ENCODE data around the gene KRT40.

Gene KRT40

DNA sequence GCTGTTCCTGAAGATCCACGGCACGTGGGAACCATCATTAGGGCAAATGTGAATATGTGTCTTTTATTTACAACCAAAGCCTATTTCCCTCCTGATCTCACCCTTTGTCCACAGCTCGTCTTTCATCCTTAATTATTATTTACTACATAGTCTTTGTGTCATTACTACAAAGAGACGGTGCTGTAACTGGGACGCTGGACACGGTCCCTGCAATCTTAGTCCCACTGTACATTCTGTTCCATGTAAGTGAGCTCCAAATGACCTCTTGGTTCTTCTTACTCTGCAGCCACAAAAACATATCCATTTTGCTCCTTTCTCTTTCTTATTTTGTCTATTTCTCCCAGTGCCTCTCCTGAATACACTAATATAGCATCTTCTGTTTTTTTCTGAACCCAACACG, 34.0 kb downstream of the KRT40 start:
- DNase-seq = peak; percentile 9

GRCh38 chr17:40949418-40949817, 34.7 kb downstream of the KRT40 start:
- DNase-seq = peak; percentile 20

- no peak for DNase-seq
Observed at GRCh38 chr17:40947929-40948328, 36.2 kb downstream of the KRT40 start.

GRCh38 chr17:40945414-40945813, 38.7 kb downstream of the KRT40 start:
- no peak for DNase-seq

DNA sequence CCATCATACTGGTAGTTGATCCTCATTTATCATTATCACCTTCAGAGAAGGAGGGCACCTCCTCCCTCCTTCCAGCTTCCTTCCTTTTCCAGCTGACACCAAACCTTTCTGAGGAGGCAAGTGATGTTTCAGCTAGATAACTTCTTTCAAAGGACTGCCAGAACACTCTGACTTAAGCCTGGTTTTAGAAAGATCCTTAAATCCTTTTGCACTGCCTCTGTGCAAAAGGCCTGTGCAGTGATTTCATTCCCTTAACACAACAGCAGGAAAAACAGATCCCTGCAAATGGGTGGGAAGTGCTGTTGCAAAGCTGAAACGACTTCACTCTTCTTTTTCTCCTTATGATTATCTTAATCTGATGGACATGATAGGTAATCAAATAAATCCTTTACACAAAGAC, 39.6 kb downstream of the KRT40 start:
- no peak for DNase-seq

- DNase-seq = no peak
Observed at GRCh38 chr17:40942553-40942952, 41.6 kb downstream of the KRT40 start.

DNA sequence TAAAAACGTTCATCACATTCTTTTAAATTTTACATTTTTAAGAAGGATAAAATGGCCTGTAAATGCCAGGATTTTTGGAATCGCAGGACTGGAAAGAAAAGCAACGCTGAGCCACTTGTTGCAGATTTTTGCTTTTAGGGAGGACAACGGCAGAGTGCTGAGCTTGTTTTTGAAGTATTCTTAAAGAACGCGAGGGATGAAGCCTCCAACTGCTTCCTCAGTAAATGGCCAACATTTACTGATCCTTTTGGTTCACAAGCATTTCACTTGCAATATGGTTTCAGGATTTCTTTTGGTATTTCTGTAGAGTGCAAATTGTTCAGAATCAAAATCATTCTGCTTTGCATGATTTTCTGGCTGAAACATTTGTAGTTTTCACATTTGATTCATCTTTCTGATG, 43.9 kb downstream of the KRT40 start:
- DNase-seq = no peak

DNA sequence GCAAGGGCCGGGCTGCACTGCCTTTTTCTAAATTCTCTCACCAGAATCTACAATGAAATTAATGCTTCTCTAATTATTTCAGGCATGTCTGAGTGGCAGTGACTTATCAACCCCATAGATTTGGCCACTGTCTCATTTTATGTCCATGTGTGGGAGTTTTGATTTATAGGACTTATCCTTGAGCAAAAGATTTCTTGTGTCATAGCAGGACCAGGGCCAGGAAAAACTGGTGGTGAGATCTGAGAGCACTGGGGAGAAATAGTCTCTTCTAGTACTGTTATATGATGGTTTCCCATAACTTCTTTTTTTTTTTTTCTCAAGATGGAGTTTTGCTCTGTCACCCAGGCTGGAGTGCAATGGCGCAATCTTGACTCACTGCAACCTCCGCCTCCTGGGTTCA, 45.1 kb downstream of the KRT40 start:
- DNase-seq = no peak

DNA sequence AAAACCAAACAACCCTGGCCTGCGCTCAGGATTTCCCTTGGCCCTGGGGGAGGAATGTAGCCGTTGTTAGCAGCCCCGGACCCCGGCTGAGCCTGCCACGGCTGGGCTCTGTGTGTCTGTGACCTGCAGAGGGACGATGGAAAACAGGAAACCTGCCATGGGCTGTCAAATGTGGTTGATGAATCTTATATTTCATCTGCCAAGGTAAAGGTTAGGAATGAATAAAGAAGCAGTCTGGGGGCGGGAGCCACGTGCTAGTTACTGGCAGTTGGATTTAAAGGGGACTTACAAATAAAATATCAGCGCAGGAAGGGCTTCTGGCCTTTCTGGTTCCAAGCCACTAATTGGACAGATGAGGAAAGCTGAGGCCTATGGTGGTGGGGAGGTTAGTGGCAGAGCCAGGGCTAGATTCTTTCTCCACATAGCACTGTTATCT, 46.7 kb downstream of the KRT40 start, which contains the start of gene KRT23:
KRT23 (minus strand) TSS at position 263 of the 436 bp plus-strand sequence. CDS start 1,043 bp downstream, outside the sequence.
- DNase-seq = no peak

DNA sequence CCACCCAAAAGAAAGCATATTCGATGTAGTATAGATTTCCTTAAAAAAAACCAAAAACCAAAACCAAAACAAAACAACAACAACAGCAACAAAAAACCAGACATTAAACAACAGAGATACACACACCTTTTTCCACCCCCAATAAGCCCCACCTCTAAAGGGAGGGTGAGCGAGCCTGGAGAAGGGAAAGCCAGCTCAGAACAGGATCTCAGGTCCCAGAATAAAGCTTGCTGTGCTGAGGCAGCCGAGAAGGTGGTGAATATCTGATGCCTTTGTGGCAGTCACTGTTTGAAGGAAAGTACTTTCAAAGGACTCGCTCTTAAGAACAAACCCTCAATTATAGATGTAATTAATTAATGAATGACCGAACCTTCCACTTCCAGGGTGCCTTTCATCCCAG, 47.1 kb downstream of the KRT40 start:
- DNase-seq = no peak

GRCh38 chr17:40936437-40936971, 47.6 kb downstream of the KRT40 start:
- DNase-seq = no peak

- no peak for DNase-seq
Observed at GRCh38 chr17:40935624-40936023, 48.5 kb downstream of the KRT40 start.

DNA sequence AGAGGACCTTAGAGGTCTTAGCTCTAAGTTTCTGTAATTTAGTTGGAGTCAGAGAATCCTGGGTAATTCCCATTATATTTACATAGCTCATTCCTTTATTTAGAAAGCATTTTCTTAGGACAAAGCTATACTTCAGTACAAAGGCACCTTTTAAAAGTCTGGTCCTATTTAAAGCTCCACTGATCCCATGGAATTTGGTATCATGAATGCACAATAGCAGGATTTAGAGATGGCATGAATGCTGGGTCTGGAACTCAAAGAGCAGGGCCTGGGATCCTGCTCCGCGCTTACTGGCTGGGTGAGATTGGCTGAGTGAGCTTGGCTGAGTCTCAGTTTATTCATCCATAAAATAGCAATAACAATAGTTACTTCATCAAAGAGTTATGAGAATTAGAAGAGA, 51.5 kb downstream of the KRT40 start:
- DNase-seq = no peak

- no peak for DNase-seq
Observed at GRCh38 chr17:40931311-40931710, 52.8 kb downstream of the KRT40 start.

All from NCI-H774 (cell line).